Neural cell (in vitro differentiated cells): ENCODE results near the gene CYP19A1.

ENCODE experiments used
- CTCF ChIP-seq: fragments of 450-650 bp; IDR thresholded peaks from 2 replicates; pipeline ENCODE4 v1.5.1; 2014; ENCODE audit warnings: antibody characterized with exemption, mild to moderate bottlenecking, moderate library complexity; ENCODE audit not compliant: poor library complexity, severe bottlenecking
- EZH2 ChIP-seq: fragments of 200-600, 300-800 bp; shearing (Covaris generic), sonication (generic); IDR thresholded peaks from 2 replicates; pipeline ENCODE4 v1.6.1; 2014; ENCODE audit warnings: antibody characterized with exemption, low read length, borderline replicate concordance, mild to moderate bottlenecking; ENCODE audit not compliant: insufficient read depth, poor library complexity, severe bottlenecking

- TF ChIP-seq CTCF (no peak), EZH2 (no peak)
These were observed 28.5 kb upstream of the CYP19A1 start for GRCh38 chr15:51366920-51367319.
